ENCODE results near the gene NPRL2.

The NPRL2 gene

DNA sequence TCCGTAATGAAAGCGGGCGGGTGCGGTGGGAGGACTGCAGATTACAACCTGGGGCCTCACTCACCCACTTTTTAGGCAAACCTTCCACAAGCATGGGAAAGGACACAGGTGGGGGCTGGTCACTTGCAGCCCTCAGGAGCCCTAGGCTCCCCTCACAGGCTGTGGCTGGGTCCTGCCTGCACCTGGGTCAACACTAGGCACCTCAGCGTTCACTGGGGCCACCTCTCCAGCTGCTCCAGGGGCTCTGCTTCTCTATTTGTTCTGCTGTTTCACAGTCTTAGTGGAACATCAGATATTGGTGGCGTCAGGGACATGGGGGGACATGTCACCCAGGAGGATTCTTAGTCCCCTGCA, 38.8 kb upstream of the NPRL2 start:
- TF ChIP-seq CTCF (IDR thresholded peaks at IDR 0.05; ENCODE audit: low read depth, low read length): no peak
- no peak for DNase-seq (ENCODE audit: low read depth in 2 of 2)
- H3K4me3 ChIP-seq (replicated peaks in 1 of 2; ENCODE audit: low read depth in 2 of 2, low read length in 2 of 2): no peak overlapping the region

GRCh38 chr3:50388720-50389413, 38.3 kb upstream of the NPRL2 start:
- no peak for TF ChIP-seq CTCF (IDR thresholded peaks at IDR 0.05; ENCODE audit: low read depth, low read length)
- no peak for DNase-seq (ENCODE audit: low read depth in 2 of 2)
- no peak overlapping the region for H3K4me3 ChIP-seq (replicated peaks in 1 of 2; ENCODE audit: low read depth in 2 of 2, low read length in 2 of 2)

GRCh38 chr3:50388016-50388719, 37.6 kb upstream of the NPRL2 start:
- TF ChIP-seq CTCF (IDR thresholded peaks at IDR 0.05; ENCODE audit: low read depth, low read length): peak; percentile 13
- H3K4me3 ChIP-seq (replicated peaks in 1 of 2; ENCODE audit: low read depth in 2 of 2, low read length in 2 of 2): no peak overlapping the region
- no peak for DNase-seq (ENCODE audit: low read depth in 2 of 2)

DNA sequence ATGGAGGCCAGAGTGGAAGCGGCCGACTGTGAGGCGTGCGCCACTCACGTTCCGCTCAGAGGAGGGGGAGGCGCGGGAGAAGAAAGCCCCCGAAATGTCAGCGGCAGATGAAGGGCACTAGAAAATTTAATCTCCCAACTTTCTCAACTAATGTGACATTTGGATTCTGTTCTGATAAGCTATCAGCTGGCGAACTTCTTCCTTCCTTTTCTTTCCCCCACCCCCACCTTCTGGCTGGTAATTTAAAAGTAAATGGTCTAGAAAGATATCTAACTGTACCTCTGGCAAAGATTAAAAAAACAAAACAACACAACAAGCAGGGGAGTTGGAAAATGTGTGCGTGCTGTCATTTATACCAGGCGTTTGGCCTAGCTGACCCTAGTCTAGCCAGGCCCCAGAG, 35.2 kb upstream of the NPRL2 start:
- no peak overlapping the region for H3K4me3 ChIP-seq (replicated peaks in 1 of 2; ENCODE audit: low read depth in 2 of 2, low read length in 2 of 2)
- DNase-seq (ENCODE audit: low read depth in 2 of 2): no peak
- TF ChIP-seq CTCF (IDR thresholded peaks at IDR 0.05; ENCODE audit: low read depth, low read length): no peak

DNA sequence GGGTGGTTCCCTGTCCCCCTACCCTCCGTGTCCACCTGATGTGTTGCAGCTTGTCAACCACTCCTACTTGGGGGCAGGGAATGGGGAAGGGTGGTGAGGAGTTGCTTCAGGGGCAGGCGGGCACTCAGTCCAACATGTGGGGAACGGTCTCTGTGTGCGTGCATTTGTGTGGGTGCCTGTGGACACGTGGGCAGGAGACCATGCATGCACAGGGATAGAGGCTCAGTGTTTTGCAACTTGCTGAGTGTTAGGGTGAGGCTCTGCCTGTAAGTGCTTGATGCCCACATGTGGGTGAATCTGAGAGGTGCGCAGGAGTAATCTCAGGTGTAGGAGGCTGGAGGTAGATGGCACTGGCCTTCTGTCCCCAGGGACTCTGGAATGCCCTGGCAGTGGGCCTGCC, 33.2 kb upstream of the NPRL2 start:
- H3K4me3 ChIP-seq (replicated peaks in 1 of 2; ENCODE audit: low read depth in 2 of 2, low read length in 2 of 2): no peak overlapping the region

GRCh38 chr3:50382722-50383121, 32.1 kb upstream of the NPRL2 start:
- H3K4me3 ChIP-seq (replicated peaks in 1 of 2; ENCODE audit: low read depth in 2 of 2, low read length in 2 of 2): no peak overlapping the region
- DNase-seq (ENCODE audit: low read depth in 2 of 2): no peak
- TF ChIP-seq CTCF (IDR thresholded peaks at IDR 0.05; ENCODE audit: low read depth, low read length): no peak

More for the DNA sequence above, 33.2 kb upstream of the NPRL2 start:
- TF ChIP-seq CTCF (IDR thresholded peaks at IDR 0.05; ENCODE audit: low read depth, low read length): no peak
- no peak for DNase-seq (ENCODE audit: low read depth in 2 of 2)

All from cardiac fibroblast (primary cell).